GM13977 (cell line): Measurements from ENCODE around the gene RAB40A.

ENCODE experiments used
- DNase-seq: peaks from one replicate; pipeline ENCODE4 v3.0.0; 2012; ENCODE audit warnings: low spot score
- CTCF ChIP-seq: IDR thresholded peaks from 2 replicates; pipeline ENCODE4 v1.5.1; 2012; ENCODE audit warnings: mild to moderate bottlenecking, control low read depth; ENCODE audit not compliant: insufficient read depth; ENCODE audit errors: extremely low read depth, missing control alignments
- in situ Hi-C: fragments of 300-500 bp; cut with MboI; formaldehyde crosslinking; loops from one replicate; pipeline ENCODE4 v1.12.0; 2022; ENCODE audit warnings: low sequenced_read_pairs, low pct_unique_long_range_greater_than_20kb, mixed read lengths, inconsistent platforms; ENCODE audit not compliant: unreplicated experiment

RAB40A gene

GRCh38 chrX:103531002-103531401 is 11.7 kb upstream of the RAB40A start:
- in situ Hi-C loops, result loop anchor here (25.0 kb wide), 2 partner anchors 106 to 281 kb away; partner anchors contain the start of gene TCEAL1
- DNase-seq, result no peak
- no peak for TF ChIP-seq CTCF

- in situ Hi-C loops, result loop anchor here (25.0 kb wide), 2 partner anchors 107 to 282 kb away; partner anchors contain the start of gene TCEAL1
- DNase-seq, result no peak
- no peak for TF ChIP-seq CTCF
Observed at GRCh38 chrX:103530545-103530944, 11.3 kb upstream of the RAB40A start.

- no peak for TF ChIP-seq CTCF
- DNase-seq, result no peak
- in situ Hi-C loops, result loop anchor here (25.0 kb wide), 2 partner anchors 108 to 283 kb away; partner anchors contain the start of gene TCEAL1
Observed at GRCh38 chrX:103529550-103529949, 10.3 kb upstream of the RAB40A start.

- no peak for TF ChIP-seq CTCF
- no peak for DNase-seq
- in situ Hi-C loops, result loop anchor here (25.0 kb wide), 3 partner anchors 113 to 413 kb away; partner anchors contain the start of gene TCEAL1
Observed at GRCh38 chrX:103524747-103525146, 5.5 kb upstream of the RAB40A start.

- in situ Hi-C loops, result loop anchor here (25.0 kb wide), 1 partner anchor 414 kb away; no protein-coding TSS in a partner anchor
- no peak for TF ChIP-seq CTCF
- no peak for DNase-seq
Observed at GRCh38 chrX:103523605-103524004, 4.3 kb upstream of the RAB40A start.

GRCh38 chrX:103520386-103520785 is 1.1 kb upstream of the RAB40A start:
- TF ChIP-seq CTCF, result no peak
- in situ Hi-C loops, result loop anchor here (25.0 kb wide), 1 partner anchor 417 kb away; no protein-coding TSS in a partner anchor
- DNase-seq, result no peak
